HEK293 (cell line): ENCODE measurements around the gene NEK7.

Experiments
- CTCF ChIA-PET: fragments of 350-600 bp; formaldehyde crosslinking; extraction: SDS; loops from one replicate; lab custom pipeline; 2021; ENCODE audit warnings: antibody characterized with exemption; lab: Yijun Ruan, JAX
- POLR2A ChIA-PET: fragments of 300-600 bp; formaldehyde crosslinking; extraction: SDS; loops from one replicate; lab custom pipeline; 2020; ENCODE audit warnings: antibody characterized with exemption, inconsistent platforms; lab: Yijun Ruan, JAX
- H3K27ac ChIP-seq: fragments of 200-500 bp; sonication (Bioruptor generic); 2 replicates; pipeline ENCODE4 v1.5.1; 2014; ENCODE audit warnings: low read depth, low read length, control low read depth, inconsistent platforms; ENCODE audit errors: extremely low read depth
- H3K36me3 ChIP-seq, 2 experiments: fragments of 200-500 bp in 1 of 2; sonication (Bioruptor generic) in 1 of 2; 1 replicate in 1 of 2; 2 replicates in 1 of 2; pipeline ENCODE4 v1.5.1; 2014 to 2017; ENCODE audit warnings: inconsistent platforms in 2 of 2, low read length in 2 of 2; ENCODE audit not compliant: control insufficient read depth in 2 of 2, insufficient read depth in 1 of 2
- H3K4me1 ChIP-seq: fragments of 200-500 bp; sonication (Bioruptor generic); 2 replicates; pipeline ENCODE4 v1.5.1; 2014; ENCODE audit warnings: mild to moderate bottlenecking, low read length, inconsistent platforms; ENCODE audit not compliant: control insufficient read depth, insufficient read depth
- H3K4me3 ChIP-seq: 2 replicates; pipeline ENCODE4 v1.5.1; 2011; ENCODE audit warnings: low read depth, mild to moderate bottlenecking, control low read depth, low read length, moderate library complexity
- H3K9me3 ChIP-seq: fragments of 200-500 bp; sonication (Bioruptor generic); 2 replicates; pipeline ENCODE4 v1.5.1; 2014; ENCODE audit warnings: low read depth, low read length, inconsistent platforms; ENCODE audit not compliant: control insufficient read depth, insufficient read depth
- KLF16 ChIP-seq: fragments of 450-650 bp; formaldehyde crosslinking; IDR thresholded peaks from 2 replicates; pipeline ENCODE4 v1.5.1; 2017; ENCODE audit warnings: missing biosample characterization, missing genetic modification characterization
- PATZ1 ChIP-seq: fragments of 450-650 bp; formaldehyde crosslinking; IDR thresholded peaks from 2 replicates; pipeline ENCODE4 v1.5.1; 2016; ENCODE audit warnings: missing biosample characterization, missing genetic modification characterization
- PBX3 ChIP-seq: sonication (generic); formaldehyde crosslinking; IDR thresholded peaks from 2 replicates; pipeline ENCODE4 v1.8.1; 2022; ENCODE audit warnings: mild to moderate bottlenecking, moderate library complexity, missing genetic modification reagents
- SCRT2 ChIP-seq: fragments of 450-650 bp; formaldehyde crosslinking; IDR thresholded peaks from 2 replicates; pipeline ENCODE4 v1.5.1; 2016; ENCODE audit warnings: missing biosample characterization, missing genetic modification characterization
- SP2 ChIP-seq: fragments of 450-650 bp; formaldehyde crosslinking; IDR thresholded peaks from 2 replicates; pipeline ENCODE4 v1.5.1; 2016; ENCODE audit warnings: missing biosample characterization, missing genetic modification characterization
- SP3 ChIP-seq: fragments of 450-650 bp; formaldehyde crosslinking; IDR thresholded peaks from 2 replicates; pipeline ENCODE4 v1.5.1; 2016; ENCODE audit warnings: missing biosample characterization, missing genetic modification characterization
- TCF7L2 ChIP-seq: IDR thresholded peaks from 2 replicates; pipeline ENCODE4 v1.6.1; 2011; ENCODE audit warnings: low read depth, mild to moderate bottlenecking, inconsistent platforms, low read length, moderate library complexity, borderline replicate concordance
- WT1 ChIP-seq: fragments of 450-650 bp; formaldehyde crosslinking; IDR thresholded peaks from 2 replicates; pipeline ENCODE4 v1.5.1; 2016; ENCODE audit warnings: missing biosample characterization, missing genetic modification characterization
- ZBTB1 ChIP-seq: fragments of 450-650 bp; formaldehyde crosslinking; IDR thresholded peaks from 2 replicates; pipeline ENCODE4 v1.5.1; 2016; ENCODE audit warnings: missing biosample characterization, missing genetic modification characterization
- ZBTB6 ChIP-seq: fragments of 450-650 bp; formaldehyde crosslinking; IDR thresholded peaks from 2 replicates; pipeline ENCODE4 v1.5.1; 2017; ENCODE audit warnings: missing biosample characterization, missing genetic modification characterization
- ZBTB8A ChIP-seq: fragments of 450-650 bp; formaldehyde crosslinking; IDR thresholded peaks from 2 replicates; pipeline ENCODE4 v1.5.1; 2016; ENCODE audit warnings: missing biosample characterization, missing genetic modification characterization
- ZIC2 ChIP-seq: fragments of 450-650 bp; formaldehyde crosslinking; IDR thresholded peaks from 2 replicates; pipeline ENCODE4 v1.5.1; 2016; ENCODE audit warnings: missing biosample characterization, missing genetic modification characterization
- ZNF202 ChIP-seq: fragments of 450-650 bp; formaldehyde crosslinking; IDR thresholded peaks from 2 replicates; pipeline ENCODE4 v1.5.1; 2016; ENCODE audit warnings: missing biosample characterization, missing genetic modification characterization, borderline replicate concordance
- ZNF311 ChIP-seq: fragments of 450-650 bp; formaldehyde crosslinking; IDR thresholded peaks from 2 replicates; pipeline ENCODE4 v1.5.1; 2017; ENCODE audit warnings: missing biosample characterization, missing genetic modification characterization, borderline replicate concordance
- ZNF341 ChIP-seq: fragments of 450-650 bp; formaldehyde crosslinking; IDR thresholded peaks from 2 replicates; pipeline ENCODE4; 2016; ENCODE audit warnings: low read depth, missing biosample characterization, missing genetic modification characterization
- ZNF362 ChIP-seq: fragments of 450-650 bp; formaldehyde crosslinking; IDR thresholded peaks from 2 replicates; pipeline ENCODE4 v1.5.1; 2016; ENCODE audit warnings: missing biosample characterization, missing genetic modification characterization
- ZNF416 ChIP-seq: fragments of 450-650 bp; formaldehyde crosslinking; IDR thresholded peaks from 2 replicates; pipeline ENCODE4 v1.5.1; 2016; ENCODE audit warnings: missing biosample characterization, missing genetic modification characterization
- ZNF449 ChIP-seq: fragments of 450-650 bp; formaldehyde crosslinking; IDR thresholded peaks from 2 replicates; pipeline ENCODE4 v1.5.1; 2017; ENCODE audit warnings: missing biosample characterization, mild to moderate bottlenecking, missing genetic modification characterization, moderate library complexity
- ZNF48 ChIP-seq: fragments of 450-650 bp; formaldehyde crosslinking; IDR thresholded peaks from 2 replicates; pipeline ENCODE4 v1.5.1; 2016; ENCODE audit warnings: missing biosample characterization, missing genetic modification characterization
- ZNF544 ChIP-seq: fragments of 450-650 bp; formaldehyde crosslinking; IDR thresholded peaks from 2 replicates; pipeline ENCODE4 v1.5.0; 2017; ENCODE audit warnings: missing biosample characterization, missing genetic modification characterization
- ZNF561 ChIP-seq: fragments of 450-650 bp; IDR thresholded peaks from 2 replicates; pipeline ENCODE4 v1.5.1; 2018; ENCODE audit warnings: missing biosample characterization, missing genetic modification characterization, borderline replicate concordance
- ZNF677 ChIP-seq: fragments of 450-650 bp; IDR thresholded peaks from 2 replicates; pipeline ENCODE4 v1.5.0; 2018; ENCODE audit warnings: missing biosample characterization, mild to moderate bottlenecking, missing genetic modification characterization, moderate library complexity
- ZNF830 ChIP-seq: fragments of 450-650 bp; IDR thresholded peaks from 2 replicates; pipeline ENCODE4 v1.5.0; 2018; ENCODE audit warnings: missing biosample characterization, missing genetic modification characterization, low read depth, mild to moderate bottlenecking, moderate library complexity
- ZXDB ChIP-seq: fragments of 450-650 bp; formaldehyde crosslinking; IDR thresholded peaks from 2 replicates; pipeline ENCODE4 v1.5.1; 2016; ENCODE audit warnings: missing biosample characterization, missing genetic modification characterization

The NEK7 gene

GRCh38 chr1:198156745-198157240 is at the start of gene NEK7 (continued):
- TF ChIP-seq ZIC2 (tag by site-specific recombination) (peak; percentile 93), PBX3 (CRISPR knock-in tag) (peak; percentile 44; the same call in 1 of the 2 replicates), ZNF341 (peak; percentile 41; the same call in 1 of the 2 replicates), SP3 (tag by site-specific recombination) (peak; percentile 76), ZNF830 (tag by site-specific recombination) (no peak), SP2 (tag by site-specific recombination) (peak; percentile 72), ZNF544 (tag by site-specific recombination) (no peak), ZBTB1 (tag by site-specific recombination) (no peak), KLF16 (no peak), WT1 (tag by site-specific recombination) (peak; percentile 36; the same call in 1 of the 2 replicates), PATZ1 (peak; percentile 62), ZNF362 (tag by site-specific recombination) (0 out of 2 replicates have a peak, but pooled peaks have one; percentile 1), ZBTB6 (tag by site-specific recombination) (peak; percentile 82), ZNF677 (no peak), ZXDB (tag by site-specific recombination) (0 out of 2 replicates have a peak, but pooled peaks have one; percentile 13), ZNF561 (tag by site-specific recombination) (0 out of 2 replicates have a peak, but pooled peaks have one; percentile 40)

DNA sequence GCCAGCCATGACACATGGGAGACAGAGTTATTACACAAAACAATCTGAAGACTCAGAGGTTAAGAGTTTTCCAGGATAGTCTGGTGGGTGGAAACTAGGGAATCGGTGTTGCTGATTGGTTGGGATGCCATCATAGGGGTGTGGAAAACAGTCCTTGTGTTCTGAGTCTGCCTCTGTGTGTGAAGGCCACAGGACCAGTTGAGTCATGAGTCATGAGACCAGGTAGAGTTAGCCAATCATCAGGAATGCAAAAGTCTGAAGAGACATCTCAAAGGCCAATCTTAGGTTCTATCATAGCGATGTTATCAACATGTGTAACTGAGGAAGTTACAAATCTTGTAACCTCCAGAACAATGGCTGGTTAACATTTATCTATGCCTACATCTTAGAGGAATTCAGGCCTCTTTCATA is 49.7 kb upstream of the NEK7 start:
- TF ChIP-seq TCF7L2 (no peak), ZNF48 (tag by site-specific recombination) (no peak), SCRT2 (no peak), ZNF416 (tag by site-specific recombination) (no peak), ZBTB6 (tag by site-specific recombination) (no peak), ZNF449 (tag by site-specific recombination) (no peak), ZBTB8A (tag by site-specific recombination) (no peak), ZNF202 (no peak), ZNF311 (tag by site-specific recombination) (no peak), ZNF362 (tag by site-specific recombination) (no peak)
- H3K4me3 ChIP-seq, result no peak overlapping the region
- CTCF ChIA-PET, result no interaction called here
- no peaks in the 10 kb centered on the region for H3K36me3 ChIP-seq
- no peaks in the 10 kb centered on the region for H3K4me1 ChIP-seq
- no peak overlapping the region for H3K27ac ChIP-seq
- H3K9me3 ChIP-seq, result no peaks in the 10 kb centered on the region
- POLR2A ChIA-PET, result no interaction called here
